GM18508 (cell line): ENCODE measurements around the gene PGS1.
"Not testable (repeated sequence)": the region's sequence is repeated elsewhere in the genome, so short reads cannot be mapped to it uniquely, and the experiment has no call there.

Experiments
- ATAC-seq: cut with Tn5 transposase; IDR thresholded peaks from one replicate; pipeline ENCODE4 v1.9.1; 2021; ENCODE audit warnings: moderate number of reproducible peaks; ENCODE audit not compliant: insufficient read depth, unreplicated experiment

PGS1 gene

GRCh38 chr17:78378225-78379130 lies at the start of gene PGS1:
PGS1 (plus strand) TSS chr17:78378649; CDS start chr17:78378666, 17 bp downstream.
- ATAC-seq = no peak

GRCh38 chr17:78329263-78330059 lies 49.0 kb upstream of the PGS1 start:
- no peak for ATAC-seq

GRCh38 chr17:78330570-78331224 lies 47.8 kb upstream of the PGS1 start:
- no peak for ATAC-seq

- not testable (repeated sequence) for ATAC-seq
Measured at GRCh38 chr17:78331355-78331754, 47.1 kb upstream of the PGS1 start.

- no peak for ATAC-seq
Measured at GRCh38 chr17:78332991-78333390, 45.5 kb upstream of the PGS1 start.

- ATAC-seq = no peak
Measured at GRCh38 chr17:78335209-78335608, 43.2 kb upstream of the PGS1 start.

- no peak for ATAC-seq
Measured at GRCh38 chr17:78337244-78338109, 41.0 kb upstream of the PGS1 start.

GRCh38 chr17:78338486-78339259 lies 39.8 kb upstream of the PGS1 start:
- ATAC-seq = no peak

GRCh38 chr17:78340183-78340955 lies 38.1 kb upstream of the PGS1 start:
- ATAC-seq = no peak

GRCh38 chr17:78341559-78342448 lies 36.6 kb upstream of the PGS1 start:
- no peak for ATAC-seq

- ATAC-seq = no peak
Measured at GRCh38 chr17:78342449-78343186, 35.8 kb upstream of the PGS1 start.

GRCh38 chr17:78343187-78343542 lies 35.3 kb upstream of the PGS1 start:
- no peak for ATAC-seq

- no peak for ATAC-seq
Measured at GRCh38 chr17:78343543-78344201, 34.8 kb upstream of the PGS1 start.

GRCh38 chr17:78344666-78345065 lies 33.8 kb upstream of the PGS1 start:
- no peak for ATAC-seq

GRCh38 chr17:78345172-78345571 lies 33.3 kb upstream of the PGS1 start:
- no peak for ATAC-seq

- ATAC-seq = no peak
Measured at GRCh38 chr17:78345791-78346494, 32.5 kb upstream of the PGS1 start.
